ENCODE data around the gene SKAP1.
"Not testable (repeated sequence)": the region's sequence is repeated elsewhere in the genome, so short reads cannot be mapped to it uniquely, and the experiment has no call there.

SKAP1 gene

DNA sequence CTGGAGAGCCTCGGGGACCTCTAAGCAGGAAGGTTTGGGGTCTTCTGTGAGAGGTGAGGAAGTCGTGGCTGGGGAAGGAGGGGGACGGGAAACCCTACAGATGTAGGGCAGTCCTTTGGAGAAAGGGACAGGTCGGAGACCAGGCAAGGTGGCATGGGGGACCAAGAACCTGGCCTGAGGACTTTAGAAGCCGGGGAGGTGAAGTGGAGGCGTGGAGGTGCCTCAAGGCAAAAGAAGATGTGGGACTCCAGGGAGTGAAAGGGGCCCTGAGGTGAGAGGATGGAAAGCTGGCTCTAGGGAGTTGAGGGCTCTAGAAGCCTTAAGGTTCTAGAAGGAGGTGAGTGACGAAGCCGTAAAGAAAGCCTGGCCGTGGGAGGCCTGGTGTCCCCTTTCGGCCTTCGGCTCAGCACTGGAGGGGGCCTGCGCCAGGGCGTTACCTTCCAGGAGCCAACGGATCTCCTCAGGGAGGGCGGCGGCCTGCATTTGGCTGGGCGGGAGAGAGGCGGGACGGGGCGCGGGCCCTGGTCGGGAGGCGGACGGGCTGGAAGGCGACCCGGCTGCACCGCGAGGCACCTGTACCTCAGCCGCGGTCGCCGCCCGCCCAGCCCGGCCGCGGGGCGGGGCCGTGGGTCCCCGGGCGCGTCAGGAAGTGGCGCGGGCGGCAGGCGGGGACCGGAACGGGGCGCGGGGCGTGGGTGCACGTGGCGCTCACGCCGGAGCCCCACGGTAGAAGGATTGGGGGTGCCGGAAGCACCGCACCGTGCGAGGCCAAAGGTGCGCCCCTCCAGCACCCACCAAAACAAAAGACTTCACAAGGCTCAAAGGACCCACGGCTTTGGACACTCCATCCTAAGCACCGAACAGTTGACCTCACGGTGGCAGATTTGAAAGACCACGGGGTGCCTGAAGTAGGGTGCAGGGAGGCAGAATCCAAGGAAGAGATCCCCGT, at the start of gene SKAP1:
SKAP1 (minus strand) TSS at position 577 of the 949 bp plus-strand sequence.
- no peak for DNase-seq (ENCODE audit: low read depth)

DNA sequence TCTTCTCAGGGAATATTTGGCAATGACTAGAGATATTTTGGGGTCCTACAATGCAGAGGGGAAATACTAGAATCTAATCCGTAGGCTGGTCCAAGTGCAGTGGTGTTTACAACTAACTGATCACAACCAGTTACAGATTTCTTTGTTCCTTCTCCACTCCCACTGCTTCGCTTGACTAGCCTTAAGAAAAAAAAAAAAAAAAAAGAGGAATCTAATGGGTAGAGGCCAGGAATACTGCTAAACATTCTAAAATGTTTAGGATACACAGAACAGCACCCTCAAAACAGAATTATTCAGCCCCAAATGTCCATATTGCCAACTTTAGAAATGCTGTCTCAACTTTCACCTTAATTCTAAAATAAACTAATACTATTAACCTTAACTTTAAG, 49.0 kb upstream of the SKAP1 start:
- no peak for DNase-seq (ENCODE audit: low read depth)

DNA sequence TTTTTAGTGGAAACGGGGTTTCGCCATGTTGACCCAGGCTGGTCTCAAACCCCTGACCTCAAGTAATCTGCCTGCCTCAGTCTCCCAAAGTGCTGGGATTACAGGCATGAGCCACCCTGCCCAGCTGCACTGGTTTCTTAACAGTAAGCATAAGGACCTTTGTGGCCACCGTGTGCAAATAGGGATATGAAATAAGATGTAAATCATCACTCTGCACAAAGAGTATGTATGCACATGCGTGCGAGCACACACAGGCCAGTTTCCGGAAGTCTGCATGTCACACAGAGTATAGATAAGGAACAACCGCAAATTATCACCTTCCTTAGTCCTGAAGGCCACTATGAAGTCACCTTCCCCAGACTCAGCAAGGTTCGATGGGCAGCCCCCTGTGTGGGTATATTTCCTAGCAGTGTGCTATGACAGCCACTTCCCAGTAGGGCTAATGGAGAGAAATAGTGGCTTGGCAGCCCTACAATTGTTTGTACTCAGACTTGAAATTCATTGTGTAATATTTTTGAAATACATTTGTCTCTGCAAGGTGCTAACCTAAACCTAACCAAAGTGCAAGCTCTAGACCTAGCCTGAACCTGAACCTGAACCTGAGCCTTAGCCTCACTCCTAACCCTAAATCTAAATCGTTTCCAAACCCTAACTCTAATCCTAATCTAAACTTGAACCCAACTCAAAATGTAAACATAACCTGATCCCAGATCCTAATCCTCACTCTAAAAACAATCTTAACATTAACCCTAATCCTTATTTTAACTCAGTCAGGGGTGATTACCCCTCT, 48.4 kb upstream of the SKAP1 start:
- DNase-seq (ENCODE audit: low read depth): no peak

DNA sequence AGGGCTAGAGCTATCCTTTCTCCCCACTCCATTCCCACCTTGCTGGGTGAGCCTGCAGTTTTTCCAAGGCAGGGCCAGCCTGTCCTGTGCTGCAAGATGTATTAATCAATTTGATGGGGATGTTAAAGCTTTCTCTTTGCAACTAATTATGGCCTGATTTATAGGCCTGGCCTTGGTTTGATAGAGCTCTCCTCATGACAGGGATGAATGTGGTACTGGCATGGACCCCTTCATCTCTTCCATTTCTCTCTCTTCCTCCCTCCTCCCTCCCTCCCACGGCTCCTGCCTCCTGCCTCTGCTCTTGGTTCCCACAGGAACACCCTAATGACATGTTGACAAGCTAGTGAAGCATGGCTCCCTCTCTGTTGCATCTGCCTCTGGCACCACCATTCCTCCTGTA, 47.2 kb upstream of the SKAP1 start:
- DNase-seq (ENCODE audit: low read depth): no peak

DNA sequence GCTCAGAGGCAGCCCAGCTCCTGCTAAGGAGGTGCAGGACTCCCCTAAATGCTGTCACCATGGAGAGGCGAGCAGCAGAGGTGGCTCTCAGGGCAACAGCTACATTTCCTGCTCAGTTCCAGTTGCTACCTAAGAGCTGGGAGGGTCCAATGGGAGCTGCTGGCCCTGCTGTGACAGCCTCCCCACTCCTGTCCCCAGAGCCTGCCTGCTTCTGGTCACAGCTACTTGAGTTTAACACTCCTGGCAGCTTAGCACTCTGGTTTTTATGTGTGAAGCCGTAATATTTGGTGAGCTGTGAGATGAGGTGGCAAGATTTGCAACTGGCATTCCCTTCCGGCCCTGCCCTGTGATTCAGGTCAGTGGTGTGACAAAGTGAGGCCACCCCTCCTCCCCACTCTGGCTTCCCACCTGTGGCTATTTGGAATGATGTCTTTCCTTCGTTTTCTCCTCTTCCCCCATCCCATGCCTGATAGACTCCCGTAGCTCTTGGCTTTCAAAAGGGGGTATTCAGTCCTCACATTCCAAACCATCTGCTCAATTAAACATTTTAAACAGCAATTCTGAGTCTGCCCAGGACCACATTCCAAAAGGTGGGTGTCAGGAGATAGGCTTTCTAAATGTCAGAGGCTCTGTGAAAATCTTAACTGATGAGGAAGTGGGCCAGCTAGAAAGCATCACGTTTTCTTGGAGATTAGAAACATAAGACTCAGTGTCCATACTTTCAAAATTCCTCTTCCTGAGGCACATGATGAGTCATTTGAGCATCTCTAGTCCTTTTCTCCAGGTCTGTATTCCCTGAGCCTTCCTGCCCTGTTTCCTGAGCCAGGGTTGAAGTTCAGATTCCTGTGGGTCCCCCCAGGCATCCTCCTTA, 42.6 kb upstream of the SKAP1 start:
- DNase-seq (ENCODE audit: low read depth): peak; percentile 45

DNA sequence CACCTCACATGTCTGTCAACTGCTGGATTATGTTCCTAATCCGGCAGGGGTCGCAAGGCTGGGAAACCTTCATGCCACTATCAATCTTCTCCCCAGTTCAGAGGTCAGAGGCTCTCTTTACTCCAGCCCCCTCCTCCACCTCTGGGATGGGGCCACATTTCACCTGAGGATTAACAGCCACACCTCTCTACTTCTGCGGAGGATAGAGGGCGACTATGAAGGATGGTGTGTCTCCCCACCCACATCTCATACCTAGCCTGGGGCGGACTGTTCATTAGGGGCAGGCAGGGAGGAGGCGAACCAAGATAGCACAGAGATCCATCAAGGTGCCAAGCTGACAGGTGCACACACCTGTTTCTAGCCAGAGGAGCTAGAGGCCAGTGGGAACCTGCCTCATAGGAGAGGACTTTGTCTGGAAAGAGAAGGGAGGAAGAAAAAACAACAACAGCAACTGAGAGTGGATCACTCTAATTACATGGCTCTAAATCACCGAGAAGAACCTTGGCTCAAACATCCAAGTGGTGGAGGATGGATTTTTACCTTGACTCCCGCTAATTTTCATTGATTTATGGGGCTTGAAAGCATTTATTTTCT, 41.9 kb upstream of the SKAP1 start:
- DNase-seq (ENCODE audit: low read depth): no peak

DNA sequence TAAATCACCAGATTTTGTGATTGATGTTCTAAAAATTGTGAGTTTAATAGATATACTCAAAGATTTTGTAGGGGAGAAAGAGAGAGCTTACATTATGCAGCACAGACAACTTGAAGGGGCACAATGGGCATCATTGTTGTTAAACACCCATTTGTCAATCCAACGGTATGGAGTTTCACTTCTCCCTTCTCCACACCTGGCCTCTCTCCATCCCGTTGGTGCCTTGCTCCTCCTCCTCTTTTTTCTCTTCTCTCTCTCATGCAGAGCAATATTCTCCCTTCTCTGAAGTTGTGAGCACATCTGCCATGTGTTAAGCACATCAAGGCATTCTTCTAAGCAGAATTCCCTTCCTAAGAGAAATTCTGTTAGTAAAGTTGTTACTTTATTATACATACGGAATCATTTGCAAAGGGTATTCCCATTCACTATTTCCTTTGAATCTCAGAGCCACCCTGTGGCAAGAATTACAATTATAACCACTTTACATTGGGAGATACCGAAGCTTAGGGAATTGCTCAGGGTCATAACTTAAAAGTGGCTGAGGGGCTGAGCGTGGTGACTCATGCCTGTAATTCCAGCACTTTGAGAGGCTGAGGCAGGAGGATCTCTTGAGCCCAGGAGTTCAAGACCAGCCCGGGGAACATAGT, 40.5 kb upstream of the SKAP1 start:
- peak; percentile 24 for DNase-seq (ENCODE audit: low read depth)

DNA sequence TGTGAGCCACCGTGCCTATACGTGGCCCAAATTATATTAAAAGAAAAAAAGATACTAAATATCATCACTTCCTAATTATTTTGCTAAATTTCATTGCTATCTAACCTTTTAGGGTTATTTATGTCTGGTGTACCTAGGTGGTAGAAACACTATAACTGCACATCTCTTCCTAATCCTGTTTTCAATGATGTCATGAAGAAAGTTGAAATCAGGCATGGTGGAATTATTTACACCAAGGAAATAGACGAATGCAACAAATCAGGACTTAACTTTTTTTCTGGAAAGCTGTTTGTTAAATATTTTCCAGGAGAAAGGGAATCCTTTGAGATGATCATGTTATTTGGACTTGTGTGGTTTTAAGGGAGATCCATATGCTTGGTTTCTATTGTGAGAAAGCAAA, 39.2 kb upstream of the SKAP1 start:
- DNase-seq (ENCODE audit: low read depth): no peak

DNA sequence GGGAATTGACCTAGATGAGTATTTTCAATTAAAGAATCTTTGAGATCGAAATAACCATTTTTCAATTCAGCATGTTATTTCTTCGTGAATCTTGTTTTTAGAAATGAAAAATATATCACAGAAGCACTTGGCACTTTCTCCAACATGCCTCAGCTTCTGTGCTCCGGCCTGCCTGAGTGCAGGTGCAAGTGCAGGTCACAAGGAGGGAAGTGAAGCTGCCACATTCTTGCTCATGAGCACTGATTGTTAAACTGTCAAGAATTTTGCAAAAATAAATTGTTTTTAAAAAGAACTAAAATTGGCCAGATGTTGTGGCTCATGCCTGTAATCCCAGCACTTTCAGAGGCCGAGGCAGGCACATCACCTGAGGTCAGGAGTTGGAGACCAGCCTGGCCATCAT, 38.3 kb upstream of the SKAP1 start:
- no peak for DNase-seq (ENCODE audit: low read depth)

DNA sequence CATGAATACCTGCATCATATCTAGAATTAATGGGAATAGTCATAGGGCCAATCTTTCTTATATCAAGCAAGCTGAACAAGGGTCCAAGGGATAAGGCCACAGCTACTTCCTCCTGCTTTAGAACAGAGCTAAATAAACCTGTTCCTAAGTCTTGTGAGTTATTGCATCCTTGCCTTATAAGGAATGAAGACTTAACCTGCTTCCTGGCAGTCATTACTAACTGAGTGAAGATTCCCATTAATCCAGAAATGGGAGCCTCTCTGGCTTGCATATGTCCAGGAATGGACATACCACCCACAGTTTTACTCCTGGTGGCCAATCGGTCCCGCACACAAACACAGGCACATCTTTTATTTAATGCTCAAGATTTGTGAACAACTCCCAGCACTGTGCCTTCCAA, 35.9 kb upstream of the SKAP1 start:
- no peak for DNase-seq (ENCODE audit: low read depth)

DNA sequence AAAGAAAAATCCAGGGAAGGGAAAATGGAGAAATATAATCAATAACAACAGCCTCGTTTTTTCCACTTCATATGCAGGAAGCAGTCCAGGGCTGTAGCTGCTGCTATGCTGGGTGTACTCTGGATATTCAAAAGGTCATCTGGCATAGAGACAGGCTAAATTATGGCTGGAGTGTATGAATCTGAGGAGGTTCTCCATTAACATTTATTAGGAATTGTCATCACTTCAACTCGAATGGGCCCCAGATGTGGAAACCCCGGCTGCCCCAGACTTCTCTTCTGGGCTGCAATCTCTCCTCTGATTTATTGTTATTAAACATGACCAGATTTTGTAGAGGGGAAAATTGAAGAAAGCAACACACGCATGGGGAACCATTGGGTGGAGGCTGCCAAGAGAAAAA, 33.5 kb upstream of the SKAP1 start:
- DNase-seq (ENCODE audit: low read depth): peak; percentile 49

DNA sequence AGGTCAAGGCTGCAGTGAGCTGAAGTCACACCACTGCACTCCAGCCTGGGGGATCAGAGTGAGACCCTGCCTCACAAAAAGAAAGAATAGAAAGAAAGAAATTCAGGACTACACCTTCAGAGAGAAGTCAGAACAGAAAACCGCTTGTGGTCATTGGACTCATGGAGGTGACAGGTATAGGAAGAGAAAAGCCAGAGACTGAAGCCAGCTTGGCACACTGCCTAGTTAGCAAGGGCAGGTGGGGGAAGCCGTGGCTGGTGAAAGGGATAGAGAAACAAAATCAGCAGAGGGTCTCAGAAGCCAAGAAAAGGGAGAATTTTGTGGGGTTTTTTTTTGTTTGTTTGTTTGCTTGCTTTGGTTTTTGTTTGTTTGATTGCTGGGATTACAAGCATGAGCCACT, 32.9 kb upstream of the SKAP1 start:
- no peak for DNase-seq (ENCODE audit: low read depth)

DNA sequence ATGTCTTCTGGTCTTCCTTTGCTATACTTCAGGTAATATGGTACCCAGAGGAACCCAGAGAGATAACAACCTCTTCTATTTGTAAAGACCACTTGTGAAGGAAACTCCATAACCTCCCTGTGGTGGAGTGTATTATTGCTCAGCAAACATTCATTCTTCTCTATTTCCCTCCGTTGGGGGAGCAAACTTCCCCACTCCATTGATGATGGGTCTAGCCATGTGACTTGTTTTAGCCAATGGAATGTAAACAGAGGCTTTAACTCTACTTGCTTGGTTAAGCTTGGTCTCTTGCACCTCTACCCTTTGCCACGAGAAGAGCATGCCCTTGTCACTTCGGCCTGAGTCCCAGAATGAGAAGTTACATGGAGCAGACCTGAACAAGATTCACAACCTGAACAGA, 30.0 kb upstream of the SKAP1 start:
- DNase-seq (ENCODE audit: low read depth): no peak

DNA sequence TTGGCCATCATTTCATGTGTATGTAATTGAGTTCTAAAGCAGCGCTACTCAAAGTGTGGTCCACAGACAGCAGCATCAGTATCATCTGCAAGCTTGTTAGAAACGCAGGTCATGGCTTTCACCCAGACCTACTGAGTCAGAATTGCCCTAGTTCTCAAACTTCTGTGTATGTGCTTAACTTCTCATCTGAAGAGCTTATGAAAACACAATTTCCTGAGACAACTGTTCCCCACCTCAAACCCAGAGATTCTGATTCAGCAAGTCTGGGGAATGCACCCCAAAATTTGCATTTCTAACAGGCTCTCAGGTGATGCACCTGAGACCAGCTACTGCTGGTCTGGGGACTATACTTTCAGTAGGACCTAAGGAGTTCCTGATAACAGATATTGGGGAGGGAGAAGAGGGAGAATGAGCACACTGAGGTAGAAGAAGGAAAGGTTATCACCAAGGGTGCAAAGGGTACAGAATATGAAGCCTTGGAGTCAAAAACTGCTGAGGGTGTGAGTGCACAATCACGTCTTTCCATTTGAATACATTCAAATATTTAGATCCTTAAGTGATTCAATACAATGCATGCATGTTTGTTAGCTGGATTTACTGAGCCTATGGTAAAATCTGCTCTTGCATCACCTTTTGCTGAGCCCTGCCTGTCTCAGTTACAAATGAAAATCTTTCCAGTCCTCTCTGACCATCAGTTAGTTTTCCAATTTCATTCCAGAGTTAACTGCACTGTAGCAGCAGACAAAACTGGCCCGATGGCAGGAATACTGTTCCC, 29.2 kb upstream of the SKAP1 start:
- DNase-seq (ENCODE audit: low read depth): no peak

DNA sequence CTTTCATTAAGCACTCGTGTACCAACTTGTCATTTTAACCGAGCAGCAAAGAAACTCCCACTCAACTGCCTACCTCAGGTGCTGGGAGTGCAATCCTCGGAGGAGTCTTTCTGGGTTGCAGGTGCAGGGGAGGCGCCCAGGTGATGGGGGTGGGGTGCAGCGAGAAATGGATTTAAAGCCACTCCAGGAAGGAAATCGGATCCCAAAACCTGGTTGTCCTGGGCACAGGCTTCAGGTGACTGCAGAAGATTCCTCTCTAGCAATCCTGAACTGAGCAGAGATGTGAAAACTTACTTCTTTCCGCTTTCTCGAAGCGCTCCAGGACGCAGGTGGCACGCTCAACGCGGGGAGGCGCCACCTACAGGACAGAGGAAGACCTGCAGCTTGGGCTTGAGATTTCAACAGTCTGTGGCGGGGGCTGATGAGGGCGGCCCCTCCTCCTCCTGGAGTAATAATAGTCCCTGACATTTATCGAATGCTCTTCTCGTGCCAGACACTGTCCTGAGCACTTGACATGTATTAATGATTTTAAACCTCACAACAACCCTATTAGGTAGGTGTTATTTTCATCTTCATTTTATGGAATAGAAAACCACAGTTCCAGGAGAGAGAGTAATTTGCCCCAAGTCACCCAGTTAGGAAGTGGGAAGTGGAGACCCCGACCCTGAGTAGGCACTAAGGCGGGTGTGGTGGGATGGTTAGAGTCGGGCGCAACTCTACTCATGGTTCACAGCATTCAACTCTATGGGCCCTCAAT, 27.2 kb upstream of the SKAP1 start:
- DNase-seq (ENCODE audit: low read depth): no peak

DNA sequence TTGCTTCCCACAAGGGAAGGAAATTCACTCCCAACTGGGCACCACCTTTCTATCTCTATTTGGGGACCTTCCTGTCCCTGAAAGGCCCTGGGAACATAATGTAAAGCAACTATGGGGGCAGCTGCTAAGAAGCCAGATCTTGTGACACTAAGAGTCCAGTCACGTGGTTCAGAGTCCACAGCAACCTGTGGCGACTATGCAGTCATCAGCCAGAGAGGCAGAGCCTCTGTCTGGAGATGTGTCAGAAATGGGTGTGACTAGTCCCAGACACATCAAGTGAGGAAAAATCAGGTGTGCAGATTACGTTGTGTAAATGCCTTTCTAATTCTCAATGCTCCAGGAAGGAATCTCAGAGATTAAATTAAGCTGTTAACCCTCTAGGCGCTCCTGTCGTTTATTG, 26.6 kb upstream of the SKAP1 start:
- no peak for DNase-seq (ENCODE audit: low read depth)

DNA sequence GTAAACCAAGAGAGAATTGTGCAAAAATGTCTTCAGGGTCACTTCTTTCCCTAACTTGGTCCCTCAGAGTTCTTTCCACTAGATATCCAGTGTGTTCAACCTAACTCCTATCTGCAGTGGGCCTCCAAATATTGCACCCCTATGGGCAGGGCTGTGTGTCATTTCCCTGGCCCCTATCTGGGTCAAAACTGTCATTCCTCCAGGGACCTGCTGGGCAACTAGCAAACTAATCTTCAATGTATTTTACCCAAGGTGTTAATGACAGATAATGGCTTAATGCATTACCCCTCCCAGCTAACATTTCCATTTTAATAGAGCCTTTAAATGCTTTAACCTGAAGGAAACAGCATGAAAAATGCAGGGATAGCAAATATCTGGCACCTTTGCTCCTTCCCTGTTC, 25.8 kb upstream of the SKAP1 start:
- DNase-seq (ENCODE audit: low read depth): no peak

DNA sequence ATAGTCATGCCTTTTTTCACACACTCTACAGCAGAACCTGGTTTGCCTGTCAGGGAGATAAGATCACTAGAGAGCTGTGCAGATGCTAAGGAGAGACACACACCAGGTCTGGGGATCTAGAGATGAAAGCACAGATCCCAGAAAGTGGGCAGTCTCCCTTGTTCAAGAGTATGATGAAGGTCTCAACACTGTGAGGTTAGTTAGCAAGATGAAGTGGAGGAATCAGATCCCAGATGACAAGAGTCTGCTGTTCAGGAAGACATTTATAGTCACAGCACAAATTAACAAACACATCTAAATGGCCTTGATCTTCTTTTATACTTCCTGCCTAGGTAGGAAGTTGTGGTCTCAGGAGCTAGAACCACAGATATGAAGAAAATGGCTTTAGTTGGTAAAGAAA, 23.4 kb upstream of the SKAP1 start:
- no peak for DNase-seq (ENCODE audit: low read depth)

DNA sequence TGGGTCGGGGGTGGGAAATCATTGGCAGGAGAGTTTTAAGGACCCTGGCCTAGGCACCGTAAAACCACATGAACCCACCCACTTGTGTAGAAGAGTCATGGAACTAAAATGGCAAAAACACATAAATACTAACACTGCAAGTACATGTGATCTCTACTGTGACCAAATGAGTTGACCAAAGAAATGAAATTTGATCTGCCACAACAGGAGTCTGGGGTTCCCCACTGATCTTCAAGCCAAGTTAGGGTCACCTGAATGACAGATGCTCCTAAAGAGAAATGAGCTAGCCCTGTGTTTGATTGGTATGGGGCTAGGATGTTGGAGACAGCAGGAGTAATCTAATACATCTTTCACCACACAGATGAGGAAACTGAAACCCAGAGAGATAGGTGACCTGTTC, 21.5 kb upstream of the SKAP1 start:
- DNase-seq (ENCODE audit: low read depth): no peak

DNA sequence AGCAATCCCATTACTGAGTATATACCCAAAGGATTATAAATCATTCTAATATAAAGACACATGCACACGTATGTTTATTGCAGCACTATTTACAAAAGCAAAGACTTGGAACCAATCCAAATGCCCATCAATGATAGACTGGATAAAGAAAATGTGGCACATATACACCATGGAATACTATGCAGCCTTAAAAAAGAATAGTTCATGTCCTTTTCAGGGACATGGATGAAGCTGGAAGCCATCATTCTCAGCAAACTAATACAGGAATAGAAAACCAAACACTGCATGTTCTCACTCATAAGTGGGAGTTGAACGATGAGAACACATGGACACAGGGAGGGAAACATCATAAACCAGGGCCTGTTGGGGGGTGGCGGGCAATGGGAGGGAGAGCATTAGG, 19.3 kb upstream of the SKAP1 start:
- not testable (repeated sequence) for DNase-seq (ENCODE audit: low read depth)

Measured in GM04503 (cell line).